ENCODE measurements around the gene MVB12B. TPM values are rescaled to one million over a fixed set of nuclear protein-coding genes. Genes with fewer than 3 reads are reported as not detected.

Gene MVB12B
- total RNA-seq, 4 donors from 2014 or later = 27.2 to 36.9 (median 33.2) TPM

- Histone ChIP-seq H3K4me1 (peaks cover 0 to 25% (median 3%) of the 10 kb centered on the region in 4 donors), H3K4me3 (no peak overlapping the region), H3K27me3 (no peaks in the 10 kb centered on the region), H3K9me3 (no peaks in the 10 kb centered on the region), H3K27ac (no peak overlapping the region), H3K36me3 (peaks cover 0 to 72% (median 0%) of the 10 kb centered on the region in 3 donors)
- no peak for DNase-seq (ENCODE audit: low spot score in 2 of 2)
- TF ChIP-seq, protein P1, sequence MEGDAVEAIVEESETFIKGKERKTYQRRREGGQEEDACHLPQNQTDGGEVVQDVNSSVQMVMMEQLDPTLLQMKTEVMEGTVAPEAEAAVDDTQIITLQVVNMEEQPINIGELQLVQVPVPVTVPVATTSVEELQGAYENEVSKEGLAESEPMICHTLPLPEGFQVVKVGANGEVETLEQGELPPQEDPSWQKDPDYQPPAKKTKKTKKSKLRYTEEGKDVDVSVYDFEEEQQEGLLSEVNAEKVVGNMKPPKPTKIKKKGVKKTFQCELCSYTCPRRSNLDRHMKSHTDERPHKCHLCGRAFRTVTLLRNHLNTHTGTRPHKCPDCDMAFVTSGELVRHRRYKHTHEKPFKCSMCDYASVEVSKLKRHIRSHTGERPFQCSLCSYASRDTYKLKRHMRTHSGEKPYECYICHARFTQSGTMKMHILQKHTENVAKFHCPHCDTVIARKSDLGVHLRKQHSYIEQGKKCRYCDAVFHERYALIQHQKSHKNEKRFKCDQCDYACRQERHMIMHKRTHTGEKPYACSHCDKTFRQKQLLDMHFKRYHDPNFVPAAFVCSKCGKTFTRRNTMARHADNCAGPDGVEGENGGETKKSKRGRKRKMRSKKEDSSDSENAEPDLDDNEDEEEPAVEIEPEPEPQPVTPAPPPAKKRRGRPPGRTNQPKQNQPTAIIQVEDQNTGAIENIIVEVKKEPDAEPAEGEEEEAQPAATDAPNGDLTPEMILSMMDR (IDR thresholded peaks at IDR 0.05) = no peak
- TF ChIP-seq EP300 (IDR thresholded peaks at IDR 0.05) = no peak
- no peak for TF ChIP-seq POLR2A (IDR thresholded peaks at IDR 0.05)
- WGBS, 2 donors = 88 to 90% methylated on average over 12 of the region's 12 CpGs
Observed at GRCh38 chr9:126401581-126401980, 75.0 kb downstream of the MVB12B start.

DNA sequence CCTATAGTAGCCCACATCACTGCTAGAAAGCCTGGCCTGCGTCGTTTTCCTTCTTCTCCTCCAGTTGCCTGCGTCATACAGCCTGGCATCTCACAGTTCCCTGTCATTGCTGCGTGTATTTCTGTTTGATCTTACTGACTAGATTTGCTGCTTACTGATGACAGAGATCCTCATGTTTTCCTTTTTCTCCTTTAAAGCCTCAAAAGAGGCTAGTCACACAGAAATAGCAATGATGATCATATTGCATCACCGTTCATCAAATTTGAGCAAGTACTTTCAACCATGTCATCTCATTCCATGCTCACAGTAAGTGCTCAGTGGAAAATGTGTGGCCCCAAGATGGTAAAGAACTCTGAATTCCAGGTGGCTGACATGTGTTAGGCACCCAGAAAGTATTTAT lies 76.8 kb downstream of the MVB12B start:
- TF ChIP-seq POLR2A (IDR thresholded peaks at IDR 0.05) = no peak
- TF ChIP-seq EP300 (IDR thresholded peaks at IDR 0.05) = no peak
- TF ChIP-seq, protein P1 (IDR thresholded peaks at IDR 0.05) = no peak
- peaks cover 0 to 22% (median 5%) of the 10 kb centered on the region in 4 donors for H3K4me1 ChIP-seq
- H3K36me3 ChIP-seq = peaks cover 0 to 63% (median 0%) of the 10 kb centered on the region in 3 donors
- no peaks in the 10 kb centered on the region for H3K27me3 ChIP-seq
- DNase-seq (ENCODE audit: low spot score in 2 of 2) = no peak
- H3K4me3 ChIP-seq = no peak overlapping the region
- no peaks in the 10 kb centered on the region for H3K9me3 ChIP-seq
- no peak overlapping the region for H3K27ac ChIP-seq
- WGBS, 2 donors = 77 to 81% methylated on average over 5 of the region's 5 CpGs

GRCh38 chr9:126404459-126404858 lies 77.8 kb downstream of the MVB12B start:
- TF ChIP-seq, protein P1 (IDR thresholded peaks at IDR 0.05) = no peak
- TF ChIP-seq EP300 (IDR thresholded peaks at IDR 0.05) = no peak
- TF ChIP-seq POLR2A (IDR thresholded peaks at IDR 0.05) = no peak
- Histone ChIP-seq H3K4me1 (peaks cover 0 to 16% (median 5%) of the 10 kb centered on the region in 4 donors), H3K36me3 (peaks cover 0 to 68% (median 0%) of the 10 kb centered on the region in 3 donors), H3K4me3 (no peak overlapping the region), H3K27me3 (no peaks in the 10 kb centered on the region), H3K9me3 (no peaks in the 10 kb centered on the region), H3K27ac (no peak overlapping the region)
- 67 to 76% methylated on average over 12 to 13 of the region's 14 CpGs for WGBS, 2 donors
- DNase-seq (ENCODE audit: low spot score in 2 of 2) = no peak

DNA sequence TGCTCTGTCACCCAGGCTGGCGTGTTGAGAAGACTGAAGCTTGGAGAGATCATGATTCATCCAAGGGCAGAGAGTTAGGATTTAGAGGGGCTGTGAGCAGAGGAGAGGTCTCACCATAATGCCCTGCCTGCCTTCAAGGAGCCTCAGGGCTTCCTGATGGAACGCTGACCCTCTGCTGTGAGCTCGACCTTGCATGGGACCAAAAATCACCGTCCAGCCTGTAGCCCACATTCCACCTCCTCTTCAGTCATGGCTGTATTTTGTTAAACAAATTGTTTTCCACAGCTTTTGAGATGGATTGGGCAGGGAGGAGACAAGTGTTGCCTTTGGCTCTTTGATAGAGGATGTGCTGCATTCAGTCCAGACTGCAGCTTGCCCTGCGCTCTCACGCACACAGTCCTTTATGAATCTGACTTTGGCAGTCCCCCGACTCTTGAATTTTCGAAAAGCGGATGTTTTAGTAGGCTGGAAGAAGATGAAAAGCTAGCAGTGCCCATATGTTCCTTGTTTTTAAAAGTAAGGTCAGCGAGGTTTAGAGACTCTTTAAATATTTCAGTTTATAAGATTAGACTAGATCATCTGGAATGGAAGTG lies 79.5 kb downstream of the MVB12B start:
- H3K27ac ChIP-seq = peak overlapping the region in 1 of 4 donors; percentile 6
- no peak for TF ChIP-seq POLR2A (IDR thresholded peaks at IDR 0.05)
- no peak for TF ChIP-seq EP300 (IDR thresholded peaks at IDR 0.05)
- TF ChIP-seq, protein P1 (IDR thresholded peaks at IDR 0.05) = no peak
- 55 to 59% methylated on average over 10 of the region's 10 CpGs for WGBS, 2 donors
- no peak overlapping the region for H3K4me3 ChIP-seq
- H3K4me1 ChIP-seq = peaks cover 0 to 20% (median 5%) of the 10 kb centered on the region in 4 donors
- H3K27me3 ChIP-seq = no peaks in the 10 kb centered on the region
- peaks cover 0 to 68% (median 0%) of the 10 kb centered on the region in 3 donors for H3K36me3 ChIP-seq
- no peak for DNase-seq (ENCODE audit: low spot score in 2 of 2)
- no peaks in the 10 kb centered on the region for H3K9me3 ChIP-seq

GRCh38 chr9:126407114-126407870 lies 80.7 kb downstream of the MVB12B start:
- peaks cover 0 to 25% (median 8%) of the 10 kb centered on the region in 4 donors for H3K4me1 ChIP-seq
- no peaks in the 10 kb centered on the region for H3K27me3 ChIP-seq
- no peaks in the 10 kb centered on the region for H3K9me3 ChIP-seq
- no peak overlapping the region for H3K4me3 ChIP-seq
- H3K36me3 ChIP-seq = peaks cover 0 to 58% (median 0%) of the 10 kb centered on the region in 3 donors
- H3K27ac ChIP-seq = peak overlapping the region in 1 of 4 donors; percentile 18
- DNase-seq (ENCODE audit: low spot score in 2 of 2) = no peak
- TF ChIP-seq EP300 (IDR thresholded peaks at IDR 0.05) = no peak
- TF ChIP-seq POLR2A (IDR thresholded peaks at IDR 0.05) = no peak
- TF ChIP-seq, protein P1 (IDR thresholded peaks at IDR 0.05) = no peak
- 64% methylated on average over 19 of the region's 19 CpGs for WGBS, 2 donors

Measured in tibial nerve (tissue), 4 donors.